Fibroblast of the aortic adventitia (primary cell): ENCODE measurements around the gene AGER. TPM values are rescaled to one million over a fixed set of nuclear protein-coding genes. Genes with fewer than 3 reads are reported as not detected.
A peak's percentile ranks its signal among the peaks of the same experiment; 100 is the strongest.

Experiments
- DNase-seq: peaks from one replicate; pipeline ENCODE4 v3.0.0-alpha.2; 2010; ENCODE audit warnings: low read depth
- H3K4me3 ChIP-seq: 2 replicates; pipeline ENCODE4 v1.5.1; 2011; ENCODE audit warnings: low read depth, mild to moderate bottlenecking, control low read depth, low read length, moderate library complexity
- CTCF ChIP-seq: IDR thresholded peaks from 2 replicates; pipeline ENCODE4 v1.5.1; 2011; ENCODE audit warnings: mild to moderate bottlenecking, low read length, control low read depth, inconsistent platforms; ENCODE audit not compliant: insufficient read depth
- total RNA-seq: library from RNA; depleted of rRNA; stranded (reverse); fragments of >200 nt; gene quantifications from 2 replicates; pipeline ENCODE4 v1.2.3, GENCODE V29; 2012; ENCODE audit warnings: low replicate concordance

AGER gene
- total RNA-seq, 1 donor, result 0.18 TPM

- no peak for TF ChIP-seq CTCF
- no peak for DNase-seq
- H3K4me3 ChIP-seq, result peak overlapping the region; percentile 75
Measured at GRCh38 chr6:32151181-32151862, 32.7 kb downstream of the AGER start.

DNA sequence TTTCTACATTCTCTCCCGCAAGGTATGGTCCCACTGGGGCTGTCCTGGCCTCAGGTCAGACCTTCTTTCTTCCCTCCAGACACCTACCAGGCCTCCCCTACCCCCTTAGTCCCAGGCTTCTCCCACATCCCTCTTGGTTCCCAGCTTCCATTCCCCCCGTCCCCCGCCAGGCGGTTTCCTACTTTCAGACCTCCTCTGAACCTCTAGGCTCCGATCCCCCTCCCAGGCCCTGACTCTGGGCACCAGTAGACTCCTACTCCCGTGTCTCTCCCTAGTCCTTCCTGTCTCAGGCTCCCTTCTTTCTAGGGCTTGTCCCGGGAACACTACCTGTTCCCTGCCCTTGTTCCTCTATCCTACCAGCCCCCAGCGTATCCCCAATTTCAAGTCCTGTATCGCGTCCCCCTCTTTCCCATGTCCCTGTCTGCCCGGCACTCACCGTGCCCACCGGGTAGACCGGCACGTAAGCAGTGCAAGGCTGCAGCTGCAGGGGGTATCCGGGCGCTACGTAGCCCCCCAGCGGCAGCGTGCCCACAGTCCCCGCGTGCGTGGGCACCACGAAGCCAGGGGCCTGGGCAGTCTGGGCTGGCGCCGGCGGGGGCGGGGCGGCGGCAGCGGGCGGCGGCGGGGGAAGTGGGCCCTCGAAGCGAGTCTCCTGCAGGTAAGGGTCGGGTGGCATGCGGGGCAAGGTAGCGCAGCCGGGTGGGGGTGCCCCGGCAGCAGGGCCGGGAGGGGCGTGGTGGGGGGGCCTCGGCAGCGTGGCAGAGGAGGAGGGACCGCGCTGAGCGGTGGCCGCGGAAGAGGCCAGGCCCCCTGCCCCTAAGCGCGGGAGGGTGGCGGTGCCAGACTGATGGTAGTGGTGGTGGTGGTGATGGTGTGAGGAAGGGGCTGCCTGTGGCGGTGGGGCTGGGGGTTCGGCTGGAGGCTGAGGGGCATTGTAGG lies 33.9 kb downstream of the AGER start:
- H3K4me3 ChIP-seq, result no peak overlapping the region
- no peak for DNase-seq
- TF ChIP-seq CTCF, result no peak

GRCh38 chr6:32149092-32149755 lies 34.8 kb downstream of the AGER start:
- no peak overlapping the region for H3K4me3 ChIP-seq
- no peak for TF ChIP-seq CTCF
- DNase-seq, result no peak

DNA sequence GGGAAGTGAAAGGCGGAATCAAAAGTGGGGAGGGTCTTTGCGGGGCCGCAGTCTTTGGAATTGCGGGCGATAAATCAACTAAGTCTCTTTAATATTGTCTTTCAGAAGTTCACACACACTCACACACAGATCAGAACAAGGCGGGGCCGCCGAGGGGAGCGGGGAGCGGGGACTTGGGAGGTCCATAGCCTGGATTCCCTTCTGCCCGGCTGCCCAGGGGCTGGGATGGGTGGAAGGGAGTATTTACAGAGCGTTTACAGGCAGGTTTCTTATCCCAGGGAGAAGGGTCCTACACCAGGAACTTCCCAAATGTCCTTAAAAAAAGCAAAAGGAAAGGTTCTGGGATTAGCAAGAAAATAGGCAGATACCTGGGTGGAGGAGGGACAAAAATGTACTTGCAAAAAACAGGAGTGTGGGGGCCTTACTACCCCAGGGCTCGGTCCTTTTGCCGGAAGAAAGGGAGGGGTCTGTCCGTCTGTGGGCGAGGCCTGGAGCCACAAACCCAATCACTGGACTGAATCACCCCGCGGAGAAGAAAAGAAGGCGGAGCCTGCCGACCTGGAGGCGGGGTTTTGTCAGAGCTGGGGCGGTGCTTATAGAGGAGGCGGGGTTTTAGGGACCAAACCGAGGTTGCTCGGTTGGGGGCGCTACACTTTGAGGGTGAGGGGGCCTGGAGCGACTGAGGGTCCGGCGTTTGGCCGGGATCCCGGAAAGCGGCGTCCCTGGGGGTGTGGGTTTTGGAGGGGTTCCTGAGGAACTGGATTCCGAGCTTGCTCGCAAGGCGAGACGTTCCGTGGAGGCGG lies 35.6 kb downstream of the AGER start:
- no peak overlapping the region for H3K4me3 ChIP-seq
- TF ChIP-seq CTCF, result no peak
- DNase-seq, result no peak

DNA sequence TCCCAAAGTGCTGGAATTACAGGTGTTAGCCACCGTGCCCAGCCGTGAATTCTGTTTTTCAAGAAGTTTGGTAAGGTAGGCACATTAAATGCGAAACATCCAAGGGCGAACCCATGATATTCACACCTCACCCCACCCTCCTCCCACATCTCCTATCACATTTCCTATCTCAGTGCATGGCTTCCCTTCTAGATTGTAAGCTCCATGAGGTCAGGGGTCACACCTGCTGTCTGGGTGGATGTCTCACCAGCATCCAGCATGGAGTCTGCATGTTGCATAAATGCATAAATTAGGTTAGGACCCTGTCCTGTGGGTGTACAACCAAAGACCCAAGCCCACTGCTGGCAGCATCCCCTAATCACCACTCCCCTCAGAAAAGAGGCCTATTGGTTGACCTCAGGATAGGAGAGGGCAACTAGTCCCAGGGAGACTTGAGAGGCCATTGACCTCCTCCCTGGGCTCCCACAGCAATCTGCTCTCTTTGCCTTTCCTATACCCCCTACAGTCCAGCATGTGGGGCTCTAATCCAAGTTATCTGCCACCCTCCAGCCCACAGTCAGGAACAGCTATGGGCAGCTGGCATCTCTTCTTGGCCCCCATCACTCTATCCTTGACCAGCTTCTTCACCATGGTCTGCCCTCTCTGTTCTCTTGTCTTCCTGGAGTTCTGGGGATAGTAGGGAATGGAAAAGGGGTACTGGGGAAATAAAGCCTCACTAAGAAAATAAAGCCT lies 36.5 kb downstream of the AGER start:
- DNase-seq, result no peak
- no peak for TF ChIP-seq CTCF
- no peak overlapping the region for H3K4me3 ChIP-seq
